Vagina (tissue), 2 donors: ENCODE data around the gene APLF.
A peak's percentile ranks its signal among the peaks of the same experiment; 100 is the strongest.

Source experiments
- CTCF ChIP-seq, 3 experiments: fragments of 450-650 bp in 2 of 3; fragments of 200-600 bp in 1 of 3; sonication (generic) in 1 of 3; IDR thresholded peaks; one replicate each; pipeline ENCODE4 v1.5.1; 2017 to 2019; ENCODE audit warnings: antibody characterized with exemption in 3 of 3, mild to moderate bottlenecking in 2 of 3, moderate library complexity in 2 of 3
- POLR2A ChIP-seq, 2 donors: fragments of 450-650 bp; IDR thresholded peaks; one replicate each; pipeline ENCODE4 v1.6.1; 2017; ENCODE audit warnings: antibody characterized with exemption in 2 of 2, mild to moderate bottlenecking in 2 of 2, moderate library complexity in 2 of 2

GRCh38 chr2:68463287-68463877 is 4.0 kb upstream of the APLF start:
- peak; percentile 53 to 73 (median 62) for TF ChIP-seq CTCF (IDR thresholded peaks at IDR 0.05)
- TF ChIP-seq POLR2A (IDR thresholded peaks at IDR 0.05) = no peak
